GM18520 (cell line): ENCODE measurements around the gene BPIFB1.

Experiments
- ATAC-seq: cut with Tn5 transposase; IDR thresholded peaks from one replicate; pipeline ENCODE4 v1.9.1; 2021; ENCODE audit not compliant: unreplicated experiment

BPIFB1 gene, protein sequence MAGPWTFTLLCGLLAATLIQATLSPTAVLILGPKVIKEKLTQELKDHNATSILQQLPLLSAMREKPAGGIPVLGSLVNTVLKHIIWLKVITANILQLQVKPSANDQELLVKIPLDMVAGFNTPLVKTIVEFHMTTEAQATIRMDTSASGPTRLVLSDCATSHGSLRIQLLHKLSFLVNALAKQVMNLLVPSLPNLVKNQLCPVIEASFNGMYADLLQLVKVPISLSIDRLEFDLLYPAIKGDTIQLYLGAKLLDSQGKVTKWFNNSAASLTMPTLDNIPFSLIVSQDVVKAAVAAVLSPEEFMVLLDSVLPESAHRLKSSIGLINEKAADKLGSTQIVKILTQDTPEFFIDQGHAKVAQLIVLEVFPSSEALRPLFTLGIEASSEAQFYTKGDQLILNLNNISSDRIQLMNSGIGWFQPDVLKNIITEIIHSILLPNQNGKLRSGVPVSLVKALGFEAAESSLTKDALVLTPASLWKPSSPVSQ

DNA sequence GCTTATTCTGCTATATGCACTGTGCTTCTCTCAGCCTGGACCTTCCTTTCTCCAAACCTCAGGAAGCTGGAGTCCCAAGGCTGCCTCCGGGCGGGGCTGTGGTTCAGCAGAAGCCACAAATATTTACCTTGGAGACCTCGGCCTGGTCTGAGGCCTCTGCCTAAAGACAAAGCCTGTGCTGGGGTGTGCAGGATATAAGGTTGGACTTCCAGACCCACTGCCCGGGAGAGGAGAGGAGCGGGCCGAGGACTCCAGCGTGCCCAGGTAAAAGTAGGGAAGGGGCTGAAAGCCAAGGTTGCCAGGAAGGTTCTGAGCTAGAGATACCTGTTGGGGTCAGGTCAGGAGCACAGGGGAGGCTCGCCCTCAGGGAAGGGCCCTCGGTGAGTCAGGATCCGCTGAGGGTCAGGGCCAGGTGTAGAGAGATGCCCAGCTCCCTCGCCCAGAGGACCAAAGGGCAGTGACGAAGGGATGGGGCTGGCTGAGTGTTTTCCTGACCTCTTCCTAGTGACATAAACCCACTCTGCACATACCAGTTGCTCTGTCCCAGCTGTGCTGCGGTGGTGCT is at the start of gene BPIFB1:
Gene BPIFB1, plus strand, starts transcription at position 224 of the 565 bp plus-strand sequence. CDS start 2,860 bp downstream, outside the sequence.
- ATAC-seq, result no peak

DNA sequence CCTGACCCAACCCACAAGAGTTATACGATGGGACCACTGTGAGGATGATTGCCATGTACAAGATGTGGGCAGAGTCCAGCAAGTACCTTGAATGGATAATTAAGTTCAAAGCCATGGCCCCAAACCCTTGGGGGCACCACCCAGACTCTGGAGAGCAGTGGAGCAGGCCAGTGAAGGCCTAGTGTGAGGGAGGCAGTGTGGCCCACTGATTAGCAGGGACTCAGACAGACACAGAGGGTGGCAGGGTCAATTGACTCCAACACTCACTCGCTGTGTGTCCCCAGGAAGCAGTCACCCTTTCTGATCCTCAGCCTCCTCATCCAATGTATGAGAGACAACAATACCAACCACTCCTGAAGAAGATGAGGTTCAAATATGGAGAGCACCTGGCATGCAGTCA is 49.0 kb upstream of the BPIFB1 start:
- ATAC-seq, result no peak

DNA sequence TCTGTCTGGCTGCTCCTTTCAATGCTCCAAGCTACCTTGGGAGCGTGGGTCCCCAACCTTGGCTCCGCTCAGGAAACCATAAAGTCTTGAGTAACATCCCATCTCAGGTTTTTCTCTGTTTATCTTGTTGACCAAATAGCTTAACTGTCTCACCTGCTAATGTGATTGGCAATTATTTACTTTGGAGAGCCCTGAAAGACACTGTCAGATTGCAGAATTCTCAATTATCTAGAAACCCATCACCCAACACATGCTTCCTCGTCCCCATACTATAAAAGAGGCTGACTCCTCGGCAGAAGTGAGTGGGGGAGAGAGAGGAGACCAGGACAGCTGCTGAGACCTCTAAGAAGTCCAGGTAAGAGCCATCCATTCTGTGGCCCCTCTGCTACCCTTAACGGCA is 47.3 kb upstream of the BPIFB1 start, which contains the start of gene BPIFA1:
Gene BPIFA1, plus strand, starts transcription at position 301 of the 400 bp plus-strand sequence. CDS start 1,716 bp downstream, outside the sequence.
- ATAC-seq, result no peak

DNA sequence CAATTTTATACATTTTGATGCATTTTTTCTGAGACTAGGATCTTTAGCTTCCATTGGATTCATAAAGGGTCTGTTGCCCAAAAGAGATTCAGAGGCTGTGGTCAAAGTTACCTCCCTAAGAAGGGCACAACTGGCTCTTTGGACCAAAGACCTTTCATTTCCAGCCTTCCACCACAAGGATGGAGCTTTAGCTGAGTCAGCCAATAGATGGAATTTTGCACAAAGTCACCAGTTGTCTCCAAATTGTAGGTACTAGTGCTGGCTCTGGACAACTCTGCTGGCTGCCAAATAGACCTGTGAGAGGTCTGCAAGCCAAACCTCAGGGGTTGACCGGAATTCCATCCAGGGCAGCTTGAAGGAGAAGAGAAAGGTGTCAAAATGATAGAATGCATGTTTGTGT is 46.7 kb upstream of the BPIFB1 start:
- no peak for ATAC-seq

DNA sequence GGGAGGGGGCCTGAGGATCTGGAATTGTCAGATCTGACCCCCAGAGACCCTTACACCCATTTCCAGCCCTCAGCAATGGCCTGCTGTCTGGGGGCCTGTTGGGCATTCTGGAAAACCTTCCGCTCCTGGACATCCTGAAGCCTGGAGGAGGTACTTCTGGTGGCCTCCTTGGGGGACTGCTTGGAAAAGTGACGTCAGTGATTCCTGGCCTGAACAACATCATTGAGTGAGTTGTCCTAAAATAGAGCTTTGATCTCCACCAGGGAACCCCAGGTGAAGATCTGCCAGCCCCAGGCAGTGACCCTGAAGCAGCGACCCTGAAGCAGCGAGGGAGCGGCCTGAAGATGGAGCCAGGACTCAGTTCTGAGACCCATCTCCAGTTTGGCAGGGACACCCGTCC is 45.0 kb upstream of the BPIFB1 start:
- ATAC-seq, result no peak

DNA sequence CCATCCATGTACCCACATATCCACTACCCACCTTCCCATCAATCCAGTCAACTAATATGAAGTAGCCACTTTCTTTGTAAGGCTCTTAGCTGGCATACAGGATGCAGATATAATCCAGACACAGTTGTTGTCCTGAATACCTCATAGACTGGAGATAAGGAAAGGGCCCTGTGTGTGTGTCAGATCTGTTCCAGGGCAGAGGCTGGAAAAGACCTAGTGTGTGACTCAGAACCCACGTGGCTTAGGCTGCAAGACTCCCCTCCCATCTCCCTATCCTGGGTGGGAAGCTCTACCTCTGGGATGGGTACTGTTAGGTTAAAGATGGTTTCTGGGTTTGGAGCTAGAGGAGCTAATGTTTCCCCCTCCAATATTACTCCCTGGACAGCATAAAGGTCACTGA is 43.6 kb upstream of the BPIFB1 start:
- no peak for ATAC-seq

DNA sequence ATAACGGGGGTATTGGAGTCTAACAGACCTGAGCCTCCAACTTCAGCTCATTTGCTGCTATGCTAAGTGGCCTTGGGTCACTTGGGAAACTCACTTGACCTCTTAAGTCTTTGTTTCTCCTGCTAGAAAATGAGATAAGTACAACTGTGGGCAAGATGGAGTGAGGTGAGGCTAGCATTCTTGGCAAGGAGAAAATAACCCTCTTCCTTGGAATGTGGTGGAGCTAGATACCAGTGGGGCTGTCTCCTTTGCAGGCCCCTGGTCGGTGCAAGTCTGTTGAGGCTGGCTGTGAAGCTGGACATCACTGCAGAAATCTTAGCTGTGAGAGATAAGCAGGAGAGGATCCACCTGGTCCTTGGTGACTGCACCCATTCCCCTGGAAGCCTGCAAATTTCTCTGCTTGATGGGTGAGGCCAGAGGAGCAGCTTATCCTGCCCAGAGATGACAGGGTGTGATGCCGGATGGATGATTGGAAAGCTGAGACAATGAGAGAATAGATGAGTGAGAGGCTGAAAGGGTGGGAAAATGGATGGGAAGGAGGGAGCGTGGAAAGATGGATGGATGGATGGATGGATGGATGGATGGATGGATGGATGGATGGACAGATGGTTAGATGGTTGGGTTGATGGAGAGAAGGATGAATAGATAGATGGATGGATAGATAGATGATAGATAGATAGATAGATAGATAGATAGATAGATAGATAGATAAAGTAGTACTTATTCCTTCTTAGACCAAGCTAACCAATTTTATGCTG is 42.9 kb upstream of the BPIFB1 start:
- no peak for ATAC-seq

DNA sequence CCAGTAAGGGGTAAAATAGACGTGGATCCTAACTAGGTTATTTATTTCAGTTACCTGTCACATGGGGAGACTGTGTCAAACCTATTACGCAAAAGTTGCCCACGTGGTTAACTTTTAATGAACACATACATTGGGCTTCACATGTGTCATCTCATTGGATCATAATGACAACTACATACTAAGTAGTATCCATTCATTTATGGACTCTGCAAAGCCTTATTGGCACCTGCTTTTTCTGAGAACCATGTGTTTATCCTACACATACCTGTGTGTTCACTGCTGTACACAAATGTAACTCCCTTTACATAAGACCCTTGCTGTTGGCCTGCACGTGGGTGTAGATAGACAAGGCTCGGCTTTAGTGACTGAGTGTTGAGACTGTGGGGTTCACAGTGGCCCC is 42.1 kb upstream of the BPIFB1 start:
- no peak for ATAC-seq

DNA sequence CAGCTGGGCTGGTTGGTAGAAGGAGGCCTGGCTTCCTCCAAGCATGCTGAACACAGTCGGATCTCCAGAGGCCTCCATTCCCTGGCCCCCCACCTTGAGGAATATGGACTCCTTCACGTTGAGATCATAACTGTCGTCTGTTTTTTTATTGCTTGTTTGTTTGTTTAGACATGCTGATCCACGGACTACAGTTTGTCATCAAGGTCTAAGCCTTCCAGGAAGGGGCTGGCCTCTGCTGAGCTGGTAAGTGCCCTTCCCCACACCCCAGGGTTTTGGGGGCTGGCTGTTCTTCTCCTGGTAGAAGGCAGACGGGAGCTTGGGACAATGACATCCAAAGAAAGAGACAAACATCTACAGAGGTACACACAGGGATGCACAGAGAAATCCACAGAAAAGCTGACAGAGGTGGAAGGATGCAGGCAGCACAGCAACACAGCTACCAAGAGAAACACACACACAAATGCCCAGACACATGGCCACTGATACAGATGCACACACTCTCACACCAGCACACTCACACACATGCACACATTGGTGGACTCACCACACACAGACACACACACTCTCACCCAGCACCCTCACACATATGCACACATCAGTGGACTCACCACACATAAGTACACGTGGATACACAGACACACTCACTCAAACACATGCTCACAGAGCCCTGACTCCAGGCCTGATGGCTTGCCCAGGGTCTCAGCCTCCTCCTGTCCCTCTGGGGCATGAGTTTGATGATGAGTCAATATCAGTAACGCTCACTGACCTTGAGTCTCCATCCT is 40.5 kb upstream of the BPIFB1 start:
- ATAC-seq, result no peak

DNA sequence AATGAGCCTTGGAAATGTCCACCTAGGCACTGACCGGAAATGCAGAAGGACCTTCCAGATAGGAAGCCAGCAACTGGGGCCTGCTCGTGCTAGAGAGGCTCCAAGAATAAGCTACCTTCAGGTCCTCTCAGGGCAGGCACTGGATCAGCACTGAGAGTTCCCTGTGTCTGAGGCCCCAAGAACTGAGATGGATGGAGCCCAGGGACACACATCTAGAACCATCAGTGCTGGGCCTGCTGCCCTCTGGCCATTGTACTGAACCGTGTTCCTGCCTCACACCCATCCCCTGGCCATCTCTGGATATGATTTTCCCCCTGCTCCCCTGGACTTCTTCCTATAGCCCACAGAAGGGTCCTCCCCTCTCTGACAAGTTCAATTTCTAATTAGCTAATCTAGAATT is 36.9 kb upstream of the BPIFB1 start:
- ATAC-seq, result no peak

DNA sequence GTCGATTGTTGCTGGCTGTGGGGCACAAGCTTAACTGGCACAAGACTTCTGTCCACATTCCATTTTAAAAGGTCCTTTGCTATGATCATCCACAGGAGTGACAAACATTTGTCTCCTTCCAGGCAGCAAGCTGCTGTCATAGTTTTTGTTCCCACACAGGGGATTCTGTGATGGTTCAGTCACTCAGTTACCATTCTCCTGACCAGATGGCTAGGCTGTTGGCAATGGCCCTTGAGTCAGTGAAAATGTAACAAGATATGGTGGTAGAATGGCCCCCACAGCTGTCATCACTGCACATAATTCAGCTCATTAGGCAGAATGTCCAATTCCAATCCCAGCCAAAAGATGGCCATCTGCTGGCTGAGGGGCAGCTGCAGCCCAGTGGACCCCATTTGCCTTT is 33.6 kb upstream of the BPIFB1 start:
- no peak for ATAC-seq

DNA sequence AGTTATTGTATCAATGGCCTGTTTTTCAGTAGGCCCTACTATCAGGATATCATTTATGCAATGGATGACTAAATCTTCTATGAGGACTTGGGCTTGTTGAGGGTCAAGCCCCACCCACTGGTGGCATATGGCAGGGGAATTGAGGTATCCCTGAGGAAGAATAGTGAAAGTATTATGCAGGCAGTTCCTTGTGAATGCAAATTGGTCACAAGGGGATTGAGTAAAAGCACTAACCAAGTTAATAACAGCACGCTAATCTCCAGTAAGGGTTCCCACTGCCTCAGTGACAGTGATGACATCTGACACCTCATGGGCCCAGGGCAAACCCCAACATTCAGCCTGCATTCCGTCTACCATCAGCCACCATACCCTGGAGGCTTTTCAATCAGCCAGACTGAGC is 32.3 kb upstream of the BPIFB1 start:
- no peak for ATAC-seq

DNA sequence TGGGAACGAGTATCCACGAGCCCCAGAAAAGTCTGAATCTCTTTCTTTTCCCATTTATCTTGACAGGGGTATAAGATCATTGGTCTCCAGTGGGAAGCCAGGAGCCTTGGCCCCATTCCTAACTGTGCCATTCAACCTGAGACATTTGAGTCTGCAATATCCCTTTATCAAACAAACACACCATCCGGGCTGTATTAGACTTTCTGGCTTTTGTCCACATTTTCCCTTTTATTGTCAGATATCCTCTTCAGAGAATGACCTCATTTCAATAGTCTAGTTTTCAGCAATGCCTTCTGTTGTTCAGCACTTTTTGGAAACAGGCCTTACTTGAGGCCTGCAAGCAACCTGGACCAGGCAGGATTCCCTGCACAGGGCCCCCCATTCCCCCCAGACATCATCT is 31.5 kb upstream of the BPIFB1 start:
- ATAC-seq, result no peak

DNA sequence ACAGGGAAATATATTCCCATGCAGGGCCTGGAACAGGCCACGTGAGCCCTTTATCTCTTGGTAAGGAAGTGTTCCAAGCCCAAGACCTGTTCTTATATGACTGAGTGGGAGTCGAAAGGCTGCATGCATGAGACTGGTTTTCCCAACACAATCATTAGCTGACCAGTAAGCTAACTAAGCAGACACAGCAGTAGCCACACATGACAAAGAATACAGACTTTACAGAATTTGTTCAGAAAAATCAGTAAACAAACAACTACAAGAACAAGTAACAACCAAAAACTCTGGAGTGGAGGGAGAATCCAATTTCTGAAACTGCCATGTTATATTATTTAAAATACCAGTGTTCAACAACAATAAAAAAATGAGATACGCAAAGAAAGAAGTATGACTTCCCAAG is 30.6 kb upstream of the BPIFB1 start:
- ATAC-seq, result no peak

DNA sequence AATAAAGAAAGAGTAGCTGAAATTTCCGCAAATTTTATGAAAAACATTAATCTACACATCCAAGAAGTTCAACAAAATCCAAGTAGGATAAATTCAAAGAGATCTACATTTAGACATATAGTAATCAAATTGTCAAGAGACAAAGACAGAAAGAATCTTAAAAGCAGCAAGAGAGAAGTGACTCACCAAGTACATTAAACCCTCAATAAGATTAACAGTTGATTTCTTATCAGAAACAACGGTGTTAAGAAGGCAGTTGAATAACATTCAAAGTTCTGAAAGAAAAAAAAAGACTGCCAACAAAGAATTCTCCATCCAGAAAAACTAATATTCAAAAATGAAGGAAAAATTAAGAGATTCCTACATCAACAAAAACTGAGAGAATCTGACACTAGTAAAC is 28.0 kb upstream of the BPIFB1 start:
- ATAC-seq, result no peak

DNA sequence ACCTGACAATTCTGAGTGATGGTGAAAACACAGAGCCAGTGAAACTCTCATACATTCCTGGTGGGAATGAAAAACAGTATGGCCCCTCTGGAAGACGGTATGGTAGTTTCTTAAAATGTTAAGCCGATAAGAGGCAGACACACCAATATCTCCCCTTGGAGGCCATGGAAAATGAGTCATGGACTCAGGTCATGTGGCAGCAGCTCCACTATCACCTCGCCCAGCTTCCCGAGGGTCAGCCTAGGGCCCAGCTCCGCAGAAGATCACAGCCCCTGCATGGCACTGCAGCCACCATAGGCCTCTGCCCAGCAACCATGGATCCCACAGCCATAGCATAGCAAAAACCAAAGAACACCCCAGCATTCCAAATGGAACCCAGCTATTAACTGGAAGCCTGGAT is 25.8 kb upstream of the BPIFB1 start:
- no peak for ATAC-seq

DNA sequence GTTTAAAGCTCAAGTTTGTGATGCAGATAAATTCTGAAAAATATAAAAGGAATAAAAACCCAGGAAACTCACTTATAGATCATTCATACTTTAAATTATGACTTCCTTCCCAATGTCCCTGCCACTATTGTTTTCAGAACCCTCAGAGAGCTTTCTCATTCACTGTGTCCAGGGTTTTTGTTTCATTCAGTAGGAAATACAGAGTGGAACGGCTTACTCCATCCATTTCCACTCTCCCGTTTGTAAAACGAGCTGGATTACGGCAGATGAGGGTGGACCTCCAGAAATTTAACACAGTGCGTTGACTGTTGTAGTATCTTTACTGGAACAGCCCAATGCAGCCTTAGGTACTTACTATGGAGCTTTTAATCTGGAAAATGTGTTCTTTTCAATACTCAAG is 23.6 kb upstream of the BPIFB1 start:
- no peak for ATAC-seq

DNA sequence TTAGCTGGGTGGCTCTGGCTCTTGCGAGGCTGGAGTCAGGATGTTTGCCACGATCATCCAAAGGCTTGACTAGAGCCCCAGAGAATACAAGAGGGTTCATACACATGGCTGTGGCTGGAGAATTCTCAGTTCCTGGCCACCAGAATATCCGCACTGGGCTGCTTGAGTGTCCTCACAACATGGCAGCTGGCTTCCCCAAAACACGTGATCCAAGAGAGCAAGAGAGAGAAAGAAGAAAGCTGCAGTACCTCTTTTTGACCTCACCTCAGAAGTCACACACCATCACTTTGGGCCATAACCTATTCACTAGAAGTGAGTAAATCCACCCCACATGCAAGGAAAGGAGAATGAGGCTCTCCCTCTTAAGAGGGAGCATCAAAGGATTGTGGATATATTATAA is 21.5 kb upstream of the BPIFB1 start:
- ATAC-seq, result no peak

DNA sequence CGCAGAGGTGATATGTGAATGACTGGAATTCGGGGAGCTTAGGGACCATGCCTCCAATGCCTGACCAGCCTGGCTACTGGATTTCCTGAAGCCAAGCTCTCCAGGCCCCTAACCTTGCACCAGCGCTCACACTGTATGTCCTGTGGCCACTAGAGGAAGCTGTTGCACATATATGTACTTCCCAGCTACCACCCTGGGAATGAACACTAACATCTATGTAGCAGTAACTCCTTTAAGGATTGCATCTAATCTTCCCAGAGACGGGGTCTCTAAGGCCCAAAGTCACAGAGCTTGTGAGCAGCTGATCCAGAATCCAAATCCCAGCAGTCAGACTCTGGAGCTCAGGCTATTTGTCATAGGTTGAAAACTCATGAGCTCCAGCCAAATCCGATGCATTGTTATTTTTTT is 20.4 kb upstream of the BPIFB1 start:
- no peak for ATAC-seq

DNA sequence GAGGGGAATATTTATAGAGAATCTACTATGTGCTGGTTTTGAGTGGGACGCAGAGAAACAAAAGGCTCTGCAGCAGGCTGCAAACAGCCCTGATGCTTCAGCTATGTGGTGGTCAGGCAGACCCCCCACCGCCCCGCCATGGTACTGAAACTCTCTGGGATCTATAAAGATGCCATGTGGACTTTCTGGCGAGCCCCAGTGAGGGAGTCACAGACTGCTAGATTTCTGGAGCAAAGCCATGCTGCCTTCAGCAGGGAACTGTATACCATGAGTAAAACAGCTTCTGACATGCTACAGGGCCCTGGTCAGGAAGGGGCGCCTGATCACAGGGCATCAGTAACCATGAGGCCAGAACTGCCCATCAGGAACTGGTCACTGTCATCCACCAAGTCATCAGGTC is 19.2 kb upstream of the BPIFB1 start:
- no peak for ATAC-seq

DNA sequence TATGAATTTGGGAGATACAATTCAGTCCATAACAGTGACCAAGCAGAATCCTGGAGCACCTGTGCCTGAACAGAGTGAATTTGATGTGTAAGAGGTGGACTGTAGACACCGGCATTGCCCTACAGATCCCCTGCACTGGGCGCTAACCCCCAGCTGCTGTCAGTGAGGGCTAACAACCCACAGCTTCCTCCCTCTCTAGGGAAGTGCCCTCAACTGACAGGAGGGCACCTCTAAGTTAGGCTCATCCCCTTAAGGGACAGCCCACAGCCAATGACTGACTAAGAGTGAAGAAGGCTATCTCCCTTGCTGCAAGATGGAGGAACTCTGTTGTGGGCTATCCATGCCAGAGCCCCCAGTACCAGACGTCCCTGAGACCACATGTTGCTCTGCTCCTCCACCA is 15.3 kb upstream of the BPIFB1 start:
- no peak for ATAC-seq
